ENCODE data around the gene SEH1L.
A peak's percentile ranks its signal among the peaks of the same experiment; 100 is the strongest.

SEH1L gene

DNA sequence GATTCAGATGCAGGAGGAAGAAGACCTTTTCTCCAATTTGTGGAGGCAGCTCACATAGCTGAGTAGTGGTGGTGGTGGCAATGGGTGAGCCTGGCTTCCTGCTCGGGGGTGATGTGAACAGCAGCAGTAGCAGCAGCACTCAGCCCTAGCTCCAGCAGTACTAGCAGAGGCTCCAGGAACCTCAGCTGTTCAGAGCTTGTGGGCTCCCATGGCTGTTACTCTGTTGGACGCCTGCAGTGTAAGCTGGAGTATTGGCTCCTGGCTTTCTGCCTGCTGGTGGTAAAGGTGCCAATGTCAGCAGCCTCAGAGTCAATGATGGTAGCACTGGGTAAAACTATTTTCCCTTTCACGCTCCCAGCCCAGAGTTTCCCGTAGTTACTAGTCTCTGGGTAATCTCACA lies 3.1 kb upstream of the SEH1L start:
- no peak for TF ChIP-seq CTCF (IDR thresholded peaks at IDR 0.05; ENCODE audit: extremely low read depth, missing control alignments)
- no peak for DNase-seq (ENCODE audit: low spot score)

GRCh38 chr18:12946549-12947284 lies 1.1 kb upstream of the SEH1L start:
- TF ChIP-seq CTCF (IDR thresholded peaks at IDR 0.05; ENCODE audit: extremely low read depth, missing control alignments), result no peak
- no peak for DNase-seq (ENCODE audit: low spot score)

DNA sequence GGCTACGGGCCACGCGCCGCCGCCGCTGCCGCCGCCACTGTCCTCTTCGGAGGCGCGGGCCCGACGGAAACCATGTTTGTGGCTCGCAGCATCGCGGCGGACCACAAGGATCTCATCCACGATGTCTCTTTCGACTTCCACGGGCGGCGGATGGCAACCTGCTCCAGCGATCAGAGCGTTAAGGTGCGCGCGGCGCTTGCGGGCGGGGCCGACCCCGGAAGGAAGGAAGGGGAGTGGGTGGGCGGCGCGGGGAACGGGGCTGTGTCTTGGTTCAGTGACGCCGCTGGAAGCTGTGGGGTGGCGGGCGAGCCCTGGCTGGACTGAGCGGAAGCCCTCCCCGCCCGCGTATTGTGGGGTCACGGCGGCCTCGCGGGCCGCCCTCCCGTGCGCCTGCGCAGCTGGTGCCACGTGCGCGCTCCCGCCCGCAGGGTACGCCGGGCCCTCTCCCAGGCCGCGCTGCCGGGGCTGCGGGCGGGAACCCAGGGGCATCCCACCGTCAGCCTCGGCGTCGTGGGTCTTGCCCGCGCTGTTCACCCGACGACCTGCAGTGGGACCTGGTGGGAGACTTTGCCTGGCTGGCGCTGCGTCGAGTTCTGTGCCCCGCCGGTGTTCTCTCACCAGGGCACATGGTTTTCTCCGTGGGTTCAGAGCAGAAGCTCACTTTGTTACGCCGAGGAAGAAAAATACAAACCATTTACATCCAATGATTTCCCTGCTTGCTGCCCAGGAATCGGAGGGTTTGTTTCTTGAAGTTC lies 416 bp downstream of the SEH1L start:
- peak; percentile 94 for DNase-seq (ENCODE audit: low spot score)
- no peak for TF ChIP-seq CTCF (IDR thresholded peaks at IDR 0.05; ENCODE audit: extremely low read depth, missing control alignments)

- no peak for TF ChIP-seq CTCF (IDR thresholded peaks at IDR 0.05; ENCODE audit: extremely low read depth, missing control alignments)
- DNase-seq (ENCODE audit: low spot score), result no peak
Observed at GRCh38 chr18:12958478-12958877, 10.7 kb downstream of the SEH1L start.

DNA sequence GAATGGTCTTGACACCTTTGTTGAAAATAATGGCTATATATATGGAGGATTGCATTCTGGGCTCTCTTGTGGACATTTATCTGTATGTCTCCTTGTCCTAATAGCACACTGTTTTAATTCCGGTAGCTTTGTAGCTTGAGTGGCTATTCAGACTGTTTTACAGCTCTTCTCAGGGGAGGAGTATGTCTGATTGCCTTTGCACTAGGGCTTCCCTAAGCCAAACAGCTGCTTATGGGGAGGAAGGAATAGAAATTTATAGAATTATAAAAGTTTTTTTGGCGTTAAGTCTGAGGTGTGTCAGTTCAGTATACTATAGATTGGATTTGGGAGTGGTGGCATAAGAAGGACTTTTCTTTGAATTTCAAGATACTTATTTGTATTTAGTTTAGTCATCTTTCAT lies 12.6 kb downstream of the SEH1L start:
- TF ChIP-seq CTCF (IDR thresholded peaks at IDR 0.05; ENCODE audit: extremely low read depth, missing control alignments), result no peak
- no peak for DNase-seq (ENCODE audit: low spot score)

- no peak for DNase-seq (ENCODE audit: low spot score)
- TF ChIP-seq CTCF (IDR thresholded peaks at IDR 0.05; ENCODE audit: extremely low read depth, missing control alignments), result no peak
Observed at GRCh38 chr18:12960853-12961397, 13.1 kb downstream of the SEH1L start.

DNA sequence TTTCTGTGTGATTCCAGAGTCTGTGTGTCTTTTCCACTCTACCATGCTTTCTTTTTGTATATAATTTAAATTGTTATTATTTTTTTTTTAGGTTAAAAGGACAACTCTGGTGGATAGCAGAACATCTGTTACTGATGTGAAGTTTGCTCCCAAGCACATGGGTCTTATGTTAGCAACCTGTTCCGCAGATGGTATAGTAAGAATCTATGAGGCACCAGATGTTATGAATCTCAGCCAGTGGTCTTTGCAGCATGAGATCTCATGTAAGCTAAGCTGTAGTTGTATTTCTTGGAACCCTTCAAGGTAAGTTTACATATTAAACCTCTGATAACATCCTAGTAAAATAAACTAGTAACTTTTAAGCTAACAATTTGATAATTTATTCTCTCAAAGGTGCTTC lies 15.3 kb downstream of the SEH1L start:
- TF ChIP-seq CTCF (IDR thresholded peaks at IDR 0.05; ENCODE audit: extremely low read depth, missing control alignments), result no peak
- no peak for DNase-seq (ENCODE audit: low spot score)

All from GM20000 (cell line).